HG02938 (cell line): ENCODE data around the gene ADAMTS10.
"Not testable (repeated sequence)": the region's sequence is repeated elsewhere in the genome, so short reads cannot be mapped to it uniquely, and the experiment has no call there.

Experiments used
- ATAC-seq: cut with Tn5 transposase; IDR thresholded peaks from one replicate; pipeline ENCODE4 v1.9.1; 2021; ENCODE audit warnings: mild to moderate bottlenecking, moderate library complexity; ENCODE audit not compliant: unreplicated experiment

ADAMTS10 gene

GRCh38 chr19:8596168-8596567 lies 14.3 kb downstream of the ADAMTS10 start:
- no peak for ATAC-seq

DNA sequence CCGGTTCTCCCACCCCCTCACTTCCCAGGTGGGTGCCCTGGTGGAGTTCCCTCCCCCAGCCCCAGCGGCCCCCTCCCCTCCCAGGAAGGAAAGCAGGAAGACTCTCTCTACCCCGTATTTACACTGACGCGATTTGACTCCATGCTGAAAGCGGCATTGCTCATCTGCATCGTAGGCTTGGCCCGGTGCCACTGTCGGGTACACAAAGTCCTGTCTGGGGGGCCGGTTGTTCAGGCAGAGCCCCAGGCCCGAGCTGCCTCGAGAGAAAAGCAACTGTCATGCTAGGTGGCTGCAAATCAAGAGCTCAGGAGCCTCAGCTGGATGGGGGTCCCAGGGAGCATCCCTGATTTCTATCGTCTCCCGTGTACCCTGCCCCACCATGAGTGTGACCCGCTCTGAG lies 14.9 kb downstream of the ADAMTS10 start:
- no peak for ATAC-seq

DNA sequence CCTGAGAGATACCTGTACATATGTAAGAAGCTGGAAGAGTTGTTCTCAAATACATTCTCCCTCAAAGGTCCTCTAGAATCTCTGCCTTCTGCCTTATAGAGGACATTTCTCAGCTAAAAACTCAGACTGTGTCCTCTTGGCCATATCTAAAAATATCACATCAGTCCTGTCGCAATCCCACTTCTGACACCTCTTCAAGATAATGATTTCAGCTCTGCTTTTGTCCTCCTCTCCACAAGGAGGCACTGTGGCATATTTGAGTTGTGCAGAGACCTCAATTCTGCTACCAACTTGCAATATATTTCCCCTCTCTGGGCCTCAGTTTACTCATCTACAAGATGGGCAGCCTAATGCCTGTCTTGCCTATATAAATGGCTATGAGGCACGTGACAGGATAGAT lies 16.6 kb downstream of the ADAMTS10 start:
- no peak for ATAC-seq

DNA sequence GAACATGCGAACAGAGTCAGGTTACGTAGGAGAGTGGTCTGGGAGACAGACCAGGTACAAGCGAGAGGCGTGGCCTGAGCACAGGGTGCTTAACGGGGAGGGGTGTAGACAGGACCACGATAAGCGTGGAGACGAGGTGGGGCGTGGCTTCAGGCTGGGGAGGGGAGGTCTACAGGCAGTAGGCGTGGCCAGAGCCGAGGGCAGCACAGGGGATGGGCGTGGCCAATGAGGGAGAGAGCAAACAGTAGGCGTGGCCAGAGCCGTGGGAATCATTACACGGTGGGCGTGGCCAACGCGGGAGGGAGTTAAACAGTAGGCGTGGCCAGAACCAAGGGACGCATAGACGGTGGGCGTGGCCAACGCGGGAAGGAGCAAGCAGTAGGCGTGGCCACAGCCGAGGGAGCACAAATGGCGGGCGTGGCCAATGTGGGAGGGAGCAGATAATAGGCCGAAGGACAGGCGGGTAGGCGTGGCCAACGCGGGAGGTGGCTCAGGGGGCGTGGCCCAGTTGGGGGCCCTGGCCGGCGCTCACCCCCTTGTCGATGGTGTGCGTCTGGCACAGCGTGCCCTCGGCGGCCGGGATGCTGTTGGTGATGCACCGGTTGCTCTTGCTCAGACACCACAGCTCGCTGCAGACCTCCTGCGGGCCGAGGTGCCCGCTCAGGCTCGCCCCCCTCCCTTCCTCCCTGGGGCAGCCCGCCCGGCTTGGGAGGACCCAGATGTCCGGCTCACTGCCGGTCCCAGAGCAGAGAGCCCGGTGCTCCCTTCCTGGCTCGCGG lies 18.1 kb downstream of the ADAMTS10 start:
- no peak for ATAC-seq

- no peak for ATAC-seq
Observed at GRCh38 chr19:8589177-8589714, 21.3 kb downstream of the ADAMTS10 start.

DNA sequence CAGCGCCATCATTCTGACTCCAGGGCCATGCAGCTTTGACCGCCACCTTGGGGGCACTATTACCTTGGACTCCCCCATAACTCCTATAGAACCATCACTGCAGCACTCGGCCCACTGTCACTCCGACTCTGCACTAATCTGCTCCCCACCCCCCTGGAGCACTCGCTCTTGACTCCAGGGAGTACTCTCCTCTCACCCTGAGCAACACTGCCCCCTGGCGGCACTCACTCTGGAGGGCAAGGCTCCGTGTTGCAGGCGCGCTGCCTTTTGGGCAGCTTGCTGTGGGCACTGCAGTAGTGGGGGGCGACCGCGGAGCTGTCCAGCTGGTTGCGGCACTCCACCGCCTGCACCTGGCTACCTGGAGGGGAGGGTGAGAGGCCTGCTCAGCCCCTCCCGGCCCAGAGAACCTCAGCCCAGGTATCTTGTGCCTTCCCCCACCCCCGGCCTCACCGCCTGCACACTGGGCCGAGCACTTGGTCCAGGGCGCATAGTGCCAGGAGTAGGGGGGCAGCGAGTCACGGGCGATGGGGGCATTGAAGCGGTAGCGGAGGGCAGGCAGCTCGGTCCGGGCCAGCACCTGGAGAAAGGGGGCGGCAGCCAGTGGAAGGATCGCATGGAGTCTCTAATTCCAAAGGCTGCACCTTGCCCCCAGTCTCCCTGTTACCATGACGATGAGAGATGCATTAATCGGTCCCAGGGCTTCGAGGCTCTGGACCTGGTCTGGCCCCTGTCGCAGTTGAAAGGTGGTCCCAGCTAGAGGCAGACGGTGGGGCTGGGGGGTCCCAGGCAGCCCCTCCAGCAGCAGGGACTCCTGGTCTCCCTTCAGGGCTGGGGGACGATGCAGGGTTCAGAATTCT lies 24.4 kb downstream of the ADAMTS10 start:
- no peak for ATAC-seq

DNA sequence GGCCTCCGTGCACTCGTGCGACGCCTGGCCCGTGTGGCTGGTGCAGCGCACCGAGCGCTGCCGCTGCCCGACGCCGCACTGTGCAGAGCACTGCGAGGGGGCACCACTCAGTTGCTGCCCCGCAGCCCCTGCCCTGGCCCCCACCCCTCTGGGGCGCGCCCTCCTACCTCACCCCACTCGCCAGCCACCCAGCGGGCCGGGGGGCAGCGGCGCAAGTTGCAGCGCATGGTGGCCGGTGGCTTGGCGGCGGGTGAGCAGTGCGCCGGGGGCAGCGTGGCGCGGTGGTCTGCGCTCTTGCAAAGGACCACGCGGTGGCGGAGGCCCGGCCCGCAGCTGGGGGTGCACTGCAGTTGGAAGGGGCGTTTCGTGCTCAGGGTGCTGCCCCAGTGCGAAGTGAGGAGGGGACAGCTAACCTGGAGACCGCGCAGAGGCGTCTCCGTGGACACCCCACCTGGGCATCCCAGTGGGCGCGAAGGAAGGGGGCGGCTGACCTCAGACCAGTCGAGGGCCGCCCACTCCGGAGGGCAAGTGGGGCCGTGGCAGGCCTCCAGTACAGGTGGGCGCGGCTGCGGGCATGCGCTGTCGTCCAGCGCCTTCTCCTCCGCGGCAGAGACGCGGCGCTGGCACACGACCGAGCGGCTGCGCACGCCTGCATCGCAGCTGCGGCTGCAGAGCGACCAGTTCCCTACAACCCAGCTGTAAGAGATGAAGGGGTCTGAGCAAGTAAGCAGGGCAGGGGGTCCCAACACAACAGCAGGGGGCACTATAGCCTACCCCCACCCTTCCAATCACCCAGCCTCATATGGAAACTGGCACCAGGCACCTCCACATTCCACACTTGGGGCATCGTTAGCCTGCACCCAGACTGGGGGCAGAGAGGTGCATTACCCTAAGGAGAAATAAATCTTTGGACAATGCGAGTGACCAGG lies 25.3 kb downstream of the ADAMTS10 start:
- ATAC-seq = no peak

DNA sequence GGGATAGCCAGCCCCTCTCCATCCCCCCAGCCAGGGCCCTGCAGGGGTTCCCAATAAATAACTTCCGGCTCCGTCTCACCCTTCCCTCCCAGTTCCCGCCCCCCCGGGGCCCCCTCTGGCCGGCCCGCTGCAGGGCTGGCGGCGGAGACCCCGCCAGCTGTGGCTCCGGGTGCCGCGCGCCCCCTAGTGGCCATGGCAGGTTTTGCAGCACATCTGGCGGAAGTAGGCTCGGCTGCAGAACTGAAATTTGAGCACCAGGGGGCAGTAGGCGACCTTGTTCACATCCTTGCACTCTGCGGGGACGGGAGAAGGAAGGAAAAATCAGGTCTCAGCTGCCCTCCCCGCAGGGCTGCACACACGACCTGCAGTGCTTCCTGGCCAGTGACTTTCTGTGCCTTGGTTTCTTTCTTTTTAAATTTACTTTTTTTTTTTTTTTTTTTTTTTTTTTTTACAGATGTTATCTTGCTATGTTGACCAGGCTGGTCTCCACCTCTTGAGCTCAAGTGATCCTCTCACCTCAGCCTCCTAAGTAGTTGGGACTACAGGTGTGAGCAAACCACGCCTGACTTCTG lies 29.7 kb downstream of the ADAMTS10 start:
- no peak for ATAC-seq

GRCh38 chr19:8578642-8579265 lies 31.8 kb downstream of the ADAMTS10 start:
- ATAC-seq = no peak

DNA sequence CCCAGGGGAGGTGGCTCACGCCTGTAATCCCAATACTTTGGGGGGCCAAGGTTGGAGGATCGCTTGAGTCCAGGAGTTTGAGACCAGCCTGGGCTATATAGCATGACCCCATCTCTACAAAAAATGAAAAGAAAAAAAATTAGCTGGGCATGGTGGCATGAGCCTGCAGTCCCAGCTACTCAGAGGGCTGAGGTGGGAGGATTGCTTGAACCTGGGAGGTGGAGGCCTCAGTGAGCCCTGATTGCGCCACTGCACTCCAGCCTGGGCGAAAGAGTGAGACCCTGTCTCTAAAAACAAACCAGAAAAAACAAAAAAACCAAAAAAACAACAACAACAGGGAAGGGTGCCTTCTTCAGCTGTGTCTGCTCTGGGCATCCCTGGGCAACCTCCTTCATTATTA lies 32.8 kb downstream of the ADAMTS10 start:
- ATAC-seq = no peak

- ATAC-seq = no peak
Observed at GRCh38 chr19:8577247-8577646, 33.3 kb downstream of the ADAMTS10 start, which contains the start of gene MYO1F. MYO1F (minus strand) TSS chr19:8577442; CDS start chr19:8577309, 133 bp downstream.

GRCh38 chr19:8576273-8576993 lies 34.1 kb downstream of the ADAMTS10 start:
- no peak for ATAC-seq

DNA sequence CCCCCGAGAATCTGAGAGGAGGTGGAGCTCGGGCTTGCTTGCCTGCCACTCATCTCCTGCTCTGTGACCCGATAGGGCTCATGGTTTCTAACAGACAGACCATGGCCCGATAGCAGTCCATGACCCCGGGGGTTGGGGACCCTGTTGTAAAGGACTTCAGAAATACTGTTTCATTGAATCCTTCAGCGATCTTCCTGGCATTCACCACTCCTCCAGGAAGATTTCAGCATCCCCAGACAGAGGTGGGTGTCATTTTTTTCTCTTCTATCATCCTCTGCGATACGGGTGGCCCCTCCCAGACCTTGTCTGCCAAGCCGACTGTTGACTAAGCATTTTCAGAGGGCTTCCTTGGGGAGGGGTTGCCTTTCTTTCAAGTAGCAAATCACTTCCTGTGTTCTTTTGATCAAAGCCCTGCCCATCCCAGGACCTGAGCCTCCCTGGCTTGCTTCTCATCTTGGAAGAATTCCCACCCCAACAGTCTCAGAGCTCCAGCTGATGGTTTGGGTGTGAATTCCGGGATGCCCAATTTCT lies 35.0 kb downstream of the ADAMTS10 start:
- ATAC-seq = no peak

- ATAC-seq = not testable (repeated sequence)
Observed at GRCh38 chr19:8574619-8574922, 35.9 kb downstream of the ADAMTS10 start.

- no peak for ATAC-seq
Observed at GRCh38 chr19:8573316-8573715, 37.2 kb downstream of the ADAMTS10 start.

DNA sequence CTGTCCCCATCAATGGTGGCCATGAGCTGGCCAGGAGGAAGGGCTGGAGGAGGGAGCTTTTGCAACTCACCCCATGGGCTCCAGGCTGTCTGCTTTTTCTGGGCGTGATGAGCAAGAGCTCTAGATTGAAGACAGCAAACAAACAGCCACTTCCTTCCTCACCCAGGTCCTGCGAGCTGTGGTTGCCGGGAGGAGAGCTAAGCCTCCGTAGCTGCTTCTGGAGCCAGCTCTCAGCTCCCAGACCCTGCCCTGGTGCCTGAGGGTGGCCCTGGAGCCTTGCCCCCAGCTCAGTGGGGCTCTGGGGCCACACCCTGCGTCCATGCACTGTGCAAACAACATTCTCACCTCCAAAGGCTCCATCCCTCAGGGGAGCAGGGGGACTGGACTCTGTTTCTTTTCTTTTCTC lies 39.5 kb downstream of the ADAMTS10 start:
- no peak for ATAC-seq

GRCh38 chr19:8569066-8569771 lies 41.3 kb downstream of the ADAMTS10 start:
- ATAC-seq = peak; percentile 92

- ATAC-seq = no peak
Observed at GRCh38 chr19:8567522-8568172, 42.9 kb downstream of the ADAMTS10 start.
